ENCODE results near the gene OR1A1.
"Not testable (repeated sequence)": the region's sequence is repeated elsewhere in the genome, so short reads cannot be mapped to it uniquely, and the experiment has no call there.

OR1A1 gene

GRCh38 chr17:3238685-3239084 lies 31.2 kb downstream of the OR1A1 start:
- not testable (repeated sequence) for H3K4me3 ChIP-seq (replicated peaks; ENCODE audit: insufficient read depth, low read length); H3K27me3 ChIP-seq (ENCODE audit: insufficient read depth, poor library complexity, severe bottlenecking); H3K27ac ChIP-seq (replicated peaks)
- TF ChIP-seq SPI1 (IDR thresholded peaks at IDR 0.05; ENCODE audit: borderline replicate concordance, low read depth): peak; percentile 44
- peak; percentile 26 to 74 for DNase-seq (ENCODE audit: low read depth in 1 of 2, low spot score in 1 of 2)

GRCh38 chr17:3241044-3241443 lies 33.6 kb downstream of the OR1A1 start:
- not testable (repeated sequence) for DNase-seq (ENCODE audit: low read depth in 1 of 2, low spot score in 1 of 2); H3K4me3 ChIP-seq (replicated peaks; ENCODE audit: insufficient read depth, low read length); H3K27me3 ChIP-seq (ENCODE audit: insufficient read depth, poor library complexity, severe bottlenecking); H3K27ac ChIP-seq (replicated peaks)

DNA sequence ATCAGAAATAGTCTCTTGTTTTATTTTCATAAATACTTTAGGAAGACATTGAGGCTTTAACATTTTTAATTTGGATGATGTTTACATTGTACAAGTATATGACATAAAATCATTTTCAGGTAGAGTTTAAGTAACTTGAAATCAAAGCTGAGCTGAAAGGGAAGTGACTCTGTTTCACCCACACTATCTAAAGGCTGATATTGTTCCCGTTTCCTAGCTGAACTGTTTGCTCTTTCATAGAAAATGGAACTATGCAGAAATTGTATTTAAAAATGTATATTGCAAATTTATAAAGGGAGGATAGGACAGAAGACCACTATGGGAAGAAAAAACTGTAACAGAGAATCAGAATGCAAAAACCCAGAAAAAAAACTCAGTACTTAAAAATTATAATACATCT lies 37.4 kb downstream of the OR1A1 start:
- not testable (repeated sequence) for DNase-seq (ENCODE audit: low read depth in 1 of 2, low spot score in 1 of 2); H3K4me3 ChIP-seq (replicated peaks; ENCODE audit: insufficient read depth, low read length); H3K27me3 ChIP-seq (ENCODE audit: insufficient read depth, poor library complexity, severe bottlenecking); H3K27ac ChIP-seq (replicated peaks)

- not testable (repeated sequence) for H3K27ac ChIP-seq (replicated peaks); H3K4me3 ChIP-seq (replicated peaks; ENCODE audit: insufficient read depth, low read length); H3K27me3 ChIP-seq (ENCODE audit: insufficient read depth, poor library complexity, severe bottlenecking); DNase-seq (ENCODE audit: low read depth in 1 of 2, low spot score in 1 of 2)
These were observed 41.5 kb downstream of the OR1A1 start for GRCh38 chr17:3249013-3249412.

GRCh38 chr17:3256575-3256974 lies 49.1 kb downstream of the OR1A1 start:
- Histone ChIP-seq H3K27me3 (ENCODE audit: insufficient read depth, poor library complexity, severe bottlenecking) (no peaks in the 10 kb centered on the region), H3K27ac (replicated peaks) (no peak overlapping the region), H3K4me3 (replicated peaks; ENCODE audit: insufficient read depth, low read length) (no peak overlapping the region)
- DNase-seq (ENCODE audit: low read depth in 1 of 2, low spot score in 1 of 2): no peak
- no peak for TF ChIP-seq SPI1 (IDR thresholded peaks at IDR 0.05; ENCODE audit: borderline replicate concordance, low read depth)
- no peak for TF ChIP-seq GABPA (IDR thresholded peaks at IDR 0.05; ENCODE audit: low read depth)
- no peak for TF ChIP-seq POLR2AphosphoS5 (IDR thresholded peaks at IDR 0.05; ENCODE audit: low read depth)
- TF ChIP-seq, protein P1, sequence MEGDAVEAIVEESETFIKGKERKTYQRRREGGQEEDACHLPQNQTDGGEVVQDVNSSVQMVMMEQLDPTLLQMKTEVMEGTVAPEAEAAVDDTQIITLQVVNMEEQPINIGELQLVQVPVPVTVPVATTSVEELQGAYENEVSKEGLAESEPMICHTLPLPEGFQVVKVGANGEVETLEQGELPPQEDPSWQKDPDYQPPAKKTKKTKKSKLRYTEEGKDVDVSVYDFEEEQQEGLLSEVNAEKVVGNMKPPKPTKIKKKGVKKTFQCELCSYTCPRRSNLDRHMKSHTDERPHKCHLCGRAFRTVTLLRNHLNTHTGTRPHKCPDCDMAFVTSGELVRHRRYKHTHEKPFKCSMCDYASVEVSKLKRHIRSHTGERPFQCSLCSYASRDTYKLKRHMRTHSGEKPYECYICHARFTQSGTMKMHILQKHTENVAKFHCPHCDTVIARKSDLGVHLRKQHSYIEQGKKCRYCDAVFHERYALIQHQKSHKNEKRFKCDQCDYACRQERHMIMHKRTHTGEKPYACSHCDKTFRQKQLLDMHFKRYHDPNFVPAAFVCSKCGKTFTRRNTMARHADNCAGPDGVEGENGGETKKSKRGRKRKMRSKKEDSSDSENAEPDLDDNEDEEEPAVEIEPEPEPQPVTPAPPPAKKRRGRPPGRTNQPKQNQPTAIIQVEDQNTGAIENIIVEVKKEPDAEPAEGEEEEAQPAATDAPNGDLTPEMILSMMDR (IDR thresholded peaks at IDR 0.05; ENCODE audit: insufficient read depth, low read length): no peak
- no peak for TF ChIP-seq REST (IDR thresholded peaks at IDR 0.05; ENCODE audit: insufficient replicate concordance, low read depth)

GRCh38 chr17:3260163-3260562 lies 52.7 kb downstream of the OR1A1 start:
- no peak overlapping the region for H3K27ac ChIP-seq (replicated peaks)
- H3K27me3 ChIP-seq (ENCODE audit: insufficient read depth, poor library complexity, severe bottlenecking): no peaks in the 10 kb centered on the region
- DNase-seq (ENCODE audit: low read depth in 1 of 2, low spot score in 1 of 2): no peak
- TF ChIP-seq SPI1 (IDR thresholded peaks at IDR 0.05; ENCODE audit: borderline replicate concordance, low read depth): no peak
- H3K4me3 ChIP-seq (replicated peaks; ENCODE audit: insufficient read depth, low read length): no peak overlapping the region

GRCh38 chr17:3260600-3260999 lies 53.1 kb downstream of the OR1A1 start:
- Histone ChIP-seq H3K27me3 (ENCODE audit: insufficient read depth, poor library complexity, severe bottlenecking) (no peaks in the 10 kb centered on the region), H3K27ac (replicated peaks) (no peak overlapping the region), H3K4me3 (replicated peaks; ENCODE audit: insufficient read depth, low read length) (no peak overlapping the region)
- TF ChIP-seq REST (IDR thresholded peaks at IDR 0.05; ENCODE audit: insufficient replicate concordance, low read depth) (no peak), GABPA (IDR thresholded peaks at IDR 0.05; ENCODE audit: low read depth) (no peak), SPI1 (IDR thresholded peaks at IDR 0.05; ENCODE audit: borderline replicate concordance, low read depth) (no peak), POLR2AphosphoS5 (IDR thresholded peaks at IDR 0.05; ENCODE audit: low read depth) (no peak)
- TF ChIP-seq, protein P1 (IDR thresholded peaks at IDR 0.05; ENCODE audit: insufficient read depth, low read length): no peak
- DNase-seq (ENCODE audit: low read depth in 1 of 2, low spot score in 1 of 2): no peak

Data from HL-60 (cell line).